NCI-H1417 (cell line): Measurements from ENCODE around the gene DNMT3L.
A peak's percentile ranks its signal among the peaks of the same experiment; 100 is the strongest.

Experiments
- DNase-seq, 3 experiments: peaks; one replicate each; lab custom pipeline; 2025; lab: John Stamatoyannopoulos, UW

Gene DNMT3L

DNA sequence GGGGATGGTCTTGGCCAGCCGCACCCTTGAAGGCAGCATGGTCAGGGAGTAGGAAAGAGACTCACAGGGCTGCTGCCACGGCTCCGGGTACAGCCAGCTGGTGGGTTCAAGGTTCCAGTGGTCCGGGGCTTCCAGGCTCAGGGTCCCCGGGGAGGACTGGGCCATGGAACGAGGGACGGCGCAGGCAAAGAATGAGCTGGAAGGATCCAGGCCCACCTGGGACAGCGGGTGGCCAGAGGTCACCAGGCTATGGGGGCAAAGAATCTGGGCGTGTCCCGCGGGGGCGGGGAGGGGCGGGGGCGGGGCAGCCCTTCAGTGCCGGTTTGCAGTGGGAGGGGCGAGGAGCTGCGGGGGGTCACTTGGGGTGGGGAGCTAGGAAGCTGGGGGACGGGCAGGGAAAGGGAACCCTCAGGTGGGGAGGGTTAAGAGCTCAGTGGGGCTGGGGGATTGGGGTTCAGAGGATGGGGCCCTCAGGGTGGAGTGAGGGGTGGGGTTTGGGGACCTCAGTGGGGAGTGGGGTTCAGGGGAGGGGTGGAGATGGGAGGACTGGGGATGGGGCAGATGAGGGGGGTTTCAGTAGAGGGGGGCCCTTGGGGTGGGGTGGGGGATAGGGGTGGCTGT is at the start of gene DNMT3L:
Gene DNMT3L, minus strand, starts transcription at position 223 of the 621 bp plus-strand sequence. CDS start 638 bp downstream, outside the sequence.
- no peak for DNase-seq

- DNase-seq, result no peak
Measured at GRCh38 chr21:44310628-44311507, 49.2 kb upstream of the DNMT3L start.

DNA sequence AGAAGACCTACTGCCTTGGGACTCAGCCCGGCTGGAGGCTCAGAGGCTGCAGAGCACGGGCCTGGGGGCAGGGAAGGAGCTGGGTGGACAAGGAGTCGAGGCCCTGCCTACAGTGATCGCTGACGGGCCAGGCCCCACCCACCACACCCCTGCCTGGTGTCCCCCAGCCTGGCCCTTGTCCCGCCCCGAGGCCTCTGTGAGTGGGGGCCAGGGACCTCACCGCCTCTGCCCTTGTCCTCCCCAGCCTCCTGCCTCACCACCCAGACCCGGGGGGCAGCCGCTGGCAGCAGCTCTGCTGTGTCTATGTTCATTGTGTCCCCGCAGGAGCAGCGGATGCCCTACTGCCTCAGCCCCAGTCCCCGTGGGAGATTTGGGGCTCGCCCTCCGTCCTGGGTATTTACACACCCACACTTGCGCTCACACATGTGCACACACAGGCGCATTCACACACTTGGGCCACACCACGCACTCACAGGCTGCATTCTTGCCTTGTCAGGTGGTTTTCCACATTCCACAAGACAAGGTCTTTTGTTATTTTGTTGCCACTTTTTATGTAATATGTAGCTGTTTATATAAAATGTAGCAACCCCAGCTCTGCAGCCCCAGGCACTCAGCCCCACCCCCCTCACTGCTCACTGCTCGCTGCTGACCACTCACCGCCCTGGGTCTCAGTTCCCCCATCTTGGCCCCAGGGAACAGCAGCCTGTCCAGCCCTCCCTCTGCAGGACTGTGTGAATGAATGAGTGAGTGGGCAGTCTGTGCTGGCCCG is 45.4 kb upstream of the DNMT3L start:
- DNase-seq, result no peak

DNA sequence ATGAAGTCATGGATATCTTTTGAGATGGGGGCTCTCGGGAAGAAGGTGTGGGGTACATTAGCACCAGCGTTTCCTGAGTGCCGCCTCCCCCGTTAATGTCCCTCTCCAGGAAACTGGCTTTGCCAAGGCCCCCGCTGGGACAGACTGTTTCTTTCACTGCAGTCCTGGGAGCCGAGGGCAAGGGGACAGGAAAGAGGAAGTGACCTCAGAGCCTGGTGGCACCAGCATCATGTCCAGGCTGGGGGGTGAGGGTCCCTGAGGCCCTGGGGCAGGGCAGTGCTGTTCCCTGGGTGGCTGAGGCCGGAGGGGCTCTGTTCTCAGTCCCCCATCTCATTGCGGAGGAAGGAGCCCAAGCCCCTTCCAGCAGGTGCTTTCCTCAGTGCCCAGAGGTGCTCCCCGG is 44.0 kb upstream of the DNMT3L start:
- DNase-seq, result no peak

DNA sequence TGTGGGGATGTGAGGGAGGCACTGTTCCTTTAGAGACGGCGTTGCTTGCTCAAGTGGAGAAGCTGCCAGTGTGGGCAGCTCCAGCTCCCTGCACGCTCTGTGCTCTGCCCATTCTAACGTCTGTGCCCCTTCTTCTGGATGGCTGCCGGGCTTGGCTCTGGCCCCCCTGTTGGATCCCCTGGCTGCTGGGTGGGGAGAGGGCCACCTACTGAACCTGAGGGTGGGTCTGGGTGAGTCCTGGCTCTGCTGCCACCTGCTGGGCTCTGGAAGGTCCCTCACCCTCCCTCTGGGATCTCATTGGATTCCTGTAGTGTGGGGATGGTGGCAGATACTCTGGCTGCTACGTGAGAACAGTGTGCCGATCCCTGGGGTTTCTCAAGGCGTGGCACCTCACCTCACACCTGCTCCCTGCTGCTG is 43.2 kb upstream of the DNMT3L start:
- peak; percentile 30 to 57 (median 47) for DNase-seq

DNA sequence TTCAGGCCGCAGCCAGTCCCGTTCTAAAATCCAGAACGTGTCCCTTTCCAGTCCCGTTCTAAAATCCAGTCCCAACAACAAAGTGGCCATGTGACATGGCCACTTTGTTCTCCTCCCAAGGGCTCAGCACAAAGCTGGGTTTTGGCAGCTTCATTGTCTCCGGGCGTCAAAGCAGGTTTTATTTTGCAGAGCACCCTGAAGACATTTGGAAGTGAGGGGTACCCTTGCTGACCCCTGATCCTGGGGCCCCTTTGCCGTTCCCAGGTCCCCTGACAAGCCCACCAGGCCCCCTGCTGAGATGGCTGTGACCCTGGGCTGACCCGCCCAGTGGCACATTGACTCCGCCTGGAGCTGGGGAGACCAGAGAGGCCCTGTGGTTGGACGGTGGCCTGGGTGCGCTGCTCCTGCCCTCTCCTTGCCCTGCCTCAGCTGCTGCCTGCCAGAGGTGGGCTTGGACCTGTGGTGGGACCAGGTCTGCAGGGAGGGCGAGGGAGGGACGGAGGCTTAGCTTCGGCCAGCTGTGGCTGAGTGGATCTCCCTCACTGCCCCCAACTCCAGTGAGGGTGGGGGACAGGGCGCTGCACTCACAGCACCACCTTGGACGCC is 42.4 kb upstream of the DNMT3L start:
- no peak for DNase-seq

- DNase-seq, result no peak
Measured at GRCh38 chr21:44303490-44303981, 41.8 kb upstream of the DNMT3L start.

- DNase-seq, result peak in 2 of 3 experiments; percentile 12 to 30
Measured at GRCh38 chr21:44302573-44303401, 41.1 kb upstream of the DNMT3L start.

- DNase-seq, result peak in 1 of 3 experiments; percentile 20
Measured at GRCh38 chr21:44301961-44302406, 40.3 kb upstream of the DNMT3L start.

GRCh38 chr21:44301141-44301540 is 39.4 kb upstream of the DNMT3L start:
- no peak for DNase-seq

- peak; percentile 46 to 66 (median 49) for DNase-seq
Measured at GRCh38 chr21:44300262-44300959, 38.7 kb upstream of the DNMT3L start.

- DNase-seq, result peak; percentile 63 to 84 (median 75)
Measured at GRCh38 chr21:44299458-44300261, 38.0 kb upstream of the DNMT3L start, which contains the start of gene PFKL. PFKL (plus strand) TSS chr21:44300053; CDS start chr21:44300106, 53 bp downstream.

- DNase-seq, result no peak
Measured at GRCh38 chr21:44299085-44299457, 37.4 kb upstream of the DNMT3L start.

DNA sequence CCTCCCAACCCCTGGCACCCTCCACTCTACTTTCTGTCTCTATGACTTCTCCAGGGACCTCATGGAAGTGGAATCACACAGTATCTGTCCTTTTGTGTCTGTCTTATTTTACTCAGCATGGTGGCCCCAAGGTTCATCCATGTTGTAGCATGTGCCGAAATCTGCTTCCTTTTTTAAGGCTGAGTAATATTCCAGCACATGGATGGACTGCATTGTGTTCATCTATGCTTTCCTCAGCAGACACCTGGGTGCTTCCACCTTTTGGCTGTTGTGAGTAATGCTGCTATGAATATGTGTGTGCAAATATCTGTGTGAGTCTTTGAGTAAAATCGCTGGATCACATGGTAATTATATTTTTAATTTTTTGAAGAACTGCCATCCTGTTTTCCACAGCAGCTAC is 36.6 kb upstream of the DNMT3L start:
- peak in 1 of 3 experiments; percentile 23 for DNase-seq

- peak; percentile 70 to 88 (median 78) for DNase-seq
Measured at GRCh38 chr21:44297525-44298290, 36.0 kb upstream of the DNMT3L start.

- DNase-seq, result peak in 1 of 3 experiments; percentile 9
Measured at GRCh38 chr21:44296916-44297315, 35.2 kb upstream of the DNMT3L start.

GRCh38 chr21:44296103-44296519 is 34.4 kb upstream of the DNMT3L start:
- peak in 1 of 3 experiments; percentile 20 for DNase-seq

- DNase-seq, result no peak
Measured at GRCh38 chr21:44295646-44296045, 33.9 kb upstream of the DNMT3L start.
